ENCODE data around the gene ZNF506.

- TF ChIP-seq CTCF (IDR thresholded peaks at IDR 0.05) (no peak), POLR2A (IDR thresholded peaks at IDR 0.05) (no peak)
Measured at GRCh38 chr19:19750842-19751790, 70.4 kb downstream of the ZNF506 start.
